Breast epithelium (tissue), 4 donors: ENCODE measurements around the gene SCAF11. TPM values are rescaled to one million over a fixed set of nuclear protein-coding genes. Genes with fewer than 3 reads are reported as not detected.

Experiments used
- DNase-seq, 2 donors: peaks; one replicate each; pipeline ENCODE4 v3.0.0-alpha.2; 2019; ENCODE audit warnings: low spot score in 2 of 2
- H3K27ac ChIP-seq, 2 donors: fragments of 200-600 bp; sonication (generic) in 1 of 2; one replicate each; pipeline ENCODE4 v1.5.1; 2016 to 2019; ENCODE audit warnings: mild to moderate bottlenecking in 1 of 2
- H3K27me3 ChIP-seq, 2 donors: fragments of 200-600 bp; sonication (generic) in 1 of 2; one replicate each; pipeline versions ENCODE4 v1.5.1 to v1.6.0; 2017 to 2019; ENCODE audit warnings: control low read depth in 1 of 2, mild to moderate bottlenecking in 1 of 2
- H3K36me3 ChIP-seq: fragments of 200-600 bp; one replicate; pipeline ENCODE4 v1.5.1; 2019
- H3K4me1 ChIP-seq, 2 donors: fragments of 200-600 bp; sonication (generic); one replicate each; pipeline ENCODE4 v1.5.1; 2016 to 2019; ENCODE audit warnings: control low read depth in 1 of 2
- H3K4me3 ChIP-seq, 3 donors: fragments of 200-600 bp; sonication (generic); 1 replicate in 2 of 3; 2 replicates in 1 of 3; pipeline ENCODE4 v1.5.1; 2016 to 2019; ENCODE audit warnings: mild to moderate bottlenecking in 3 of 3, moderate library complexity in 2 of 3
- H3K9me3 ChIP-seq, 2 donors: fragments of 200-600 bp; sonication (generic) in 1 of 2; one replicate each; pipeline ENCODE4 v1.5.1; 2016 to 2019; ENCODE audit warnings: control low read depth in 1 of 2
- CTCF ChIP-seq, 3 donors: fragments of 450-650 bp; IDR thresholded peaks; one replicate each; pipeline ENCODE4 v1.5.1; 2016 to 2017; ENCODE audit warnings: antibody characterized with exemption in 3 of 3, mild to moderate bottlenecking in 3 of 3, moderate library complexity in 3 of 3
- POLR2A ChIP-seq: fragments of 450-650 bp; IDR thresholded peaks from one replicate; pipeline ENCODE4 v1.6.1; 2016; ENCODE audit warnings: antibody characterized with exemption, mild to moderate bottlenecking, moderate library complexity
- POLR2AphosphoS5 ChIP-seq, 3 donors: sonication (generic); formaldehyde crosslinking; IDR thresholded peaks; one replicate each; pipeline ENCODE4 v1.6.1; 2017; ENCODE audit warnings: antibody characterized with exemption in 3 of 3
- intact Hi-C: fragments of 100-400 bp; cut with DNase I; formaldehyde crosslinking; loops from one replicate; pipeline ENCODE4 v1.15.1; 2023; ENCODE audit warnings: low total_unique reads
- total RNA-seq, 3 donors: library from RNA; depleted of rRNA; stranded (reverse); fragments of >200 nt; gene quantifications; one replicate each; pipeline ENCODE4 v1.1.0, GENCODE V29; 2016

The SCAF11 gene
- total RNA-seq, 3 donors from 2014 or later, result 141 to 195 (median 177) TPM

- Histone ChIP-seq H3K36me3 (no peaks in the 10 kb centered on the region), H3K27ac (no peak overlapping the region), H3K27me3 (no peaks in the 10 kb centered on the region), H3K4me1 (no peaks in the 10 kb centered on the region), H3K4me3 (no peak overlapping the region), H3K9me3 (no peaks in the 10 kb centered on the region)
- intact Hi-C loops, result no loop called here
- TF ChIP-seq POLR2AphosphoS5 (IDR thresholded peaks at IDR 0.05) (no peak), POLR2A (no peak), CTCF (IDR thresholded peaks at IDR 0.05) (no peak)
- no peak for DNase-seq
These were observed 31.3 kb downstream of the SCAF11 start for GRCh38 chr12:45959025-45959424.

- Histone ChIP-seq H3K4me3 (no peak overlapping the region), H3K4me1 (no peaks in the 10 kb centered on the region), H3K27me3 (no peaks in the 10 kb centered on the region), H3K9me3 (no peaks in the 10 kb centered on the region), H3K36me3 (no peaks in the 10 kb centered on the region), H3K27ac (no peak overlapping the region)
- TF ChIP-seq POLR2AphosphoS5 (IDR thresholded peaks at IDR 0.05) (no peak), POLR2A (no peak), CTCF (IDR thresholded peaks at IDR 0.05) (no peak)
- no peak for DNase-seq
- intact Hi-C loops, result no loop called here
These were observed 41.8 kb downstream of the SCAF11 start for GRCh38 chr12:45948546-45948945.

- no peaks in the 10 kb centered on the region for H3K9me3 ChIP-seq
- no peak overlapping the region for H3K4me3 ChIP-seq
- H3K27me3 ChIP-seq, result no peaks in the 10 kb centered on the region
- no peak for TF ChIP-seq CTCF (IDR thresholded peaks at IDR 0.05)
- H3K4me1 ChIP-seq, result no peaks in the 10 kb centered on the region
- H3K36me3 ChIP-seq, result no peaks in the 10 kb centered on the region
- intact Hi-C loops, result no loop called here
- DNase-seq, result no peak
- H3K27ac ChIP-seq, result no peak overlapping the region
These were observed 43.9 kb downstream of the SCAF11 start for GRCh38 chr12:45946435-45946834.

GRCh38 chr12:45944771-45945170 is 45.6 kb downstream of the SCAF11 start:
- Histone ChIP-seq H3K9me3 (no peaks in the 10 kb centered on the region), H3K27ac (no peak overlapping the region), H3K4me1 (no peaks in the 10 kb centered on the region), H3K4me3 (no peak overlapping the region), H3K27me3 (no peaks in the 10 kb centered on the region), H3K36me3 (no peaks in the 10 kb centered on the region)
- DNase-seq, result no peak
- TF ChIP-seq POLR2A (no peak), POLR2AphosphoS5 (IDR thresholded peaks at IDR 0.05) (no peak), CTCF (IDR thresholded peaks at IDR 0.05) (no peak)
- intact Hi-C loops, result no loop called here

- no peak overlapping the region for H3K4me3 ChIP-seq
- no peaks in the 10 kb centered on the region for H3K9me3 ChIP-seq
- intact Hi-C loops, result no loop called here
- no peak for TF ChIP-seq POLR2AphosphoS5 (IDR thresholded peaks at IDR 0.05)
- TF ChIP-seq POLR2A, result no peak
- no peak for TF ChIP-seq CTCF (IDR thresholded peaks at IDR 0.05)
- H3K36me3 ChIP-seq, result no peaks in the 10 kb centered on the region
- H3K27me3 ChIP-seq, result no peaks in the 10 kb centered on the region
- peaks cover 0 to 7% of the 10 kb centered on the region in 2 donors for H3K4me1 ChIP-seq
- no peak overlapping the region for H3K27ac ChIP-seq
- DNase-seq, result no peak
These were observed 50.6 kb downstream of the SCAF11 start for GRCh38 chr12:45939759-45940158.
